BE2C (cell line): ENCODE measurements around the gene ATG2A.

ENCODE experiments used
- DNase-seq: peaks from one replicate; pipeline ENCODE4 v3.0.0-alpha.2; 2020
- H3K27me3 ChIP-seq: fragments of 250-450 bp; sonication (Bioruptor Pico); 2 replicates; pipeline ENCODE4 v1.5.1; 2020; ENCODE audit warnings: mild to moderate bottlenecking
- H3K36me3 ChIP-seq: fragments of 250-450 bp; sonication (Bioruptor Pico); 2 replicates; pipeline ENCODE4 v1.5.1; 2020; ENCODE audit warnings: mild to moderate bottlenecking
- H3K4me1 ChIP-seq: fragments of 250-450 bp; sonication (Bioruptor Pico); 2 replicates; pipeline ENCODE4 v1.5.1; 2020
- H3K4me3 ChIP-seq: 2 replicates; pipeline ENCODE4 v1.5.1; 2011; ENCODE audit warnings: low read depth, low read length
- H3K9me3 ChIP-seq: fragments of 250-450 bp; sonication (Bioruptor Pico); 2 replicates; pipeline ENCODE4 v1.5.1; 2020
- TF ChIP-seq, protein P1 (sequence below): IDR thresholded peaks from 2 replicates; pipeline ENCODE4 v1.5.1; 2012; ENCODE audit warnings: mild to moderate bottlenecking, low read depth, low read length

ATG2A gene

DNA sequence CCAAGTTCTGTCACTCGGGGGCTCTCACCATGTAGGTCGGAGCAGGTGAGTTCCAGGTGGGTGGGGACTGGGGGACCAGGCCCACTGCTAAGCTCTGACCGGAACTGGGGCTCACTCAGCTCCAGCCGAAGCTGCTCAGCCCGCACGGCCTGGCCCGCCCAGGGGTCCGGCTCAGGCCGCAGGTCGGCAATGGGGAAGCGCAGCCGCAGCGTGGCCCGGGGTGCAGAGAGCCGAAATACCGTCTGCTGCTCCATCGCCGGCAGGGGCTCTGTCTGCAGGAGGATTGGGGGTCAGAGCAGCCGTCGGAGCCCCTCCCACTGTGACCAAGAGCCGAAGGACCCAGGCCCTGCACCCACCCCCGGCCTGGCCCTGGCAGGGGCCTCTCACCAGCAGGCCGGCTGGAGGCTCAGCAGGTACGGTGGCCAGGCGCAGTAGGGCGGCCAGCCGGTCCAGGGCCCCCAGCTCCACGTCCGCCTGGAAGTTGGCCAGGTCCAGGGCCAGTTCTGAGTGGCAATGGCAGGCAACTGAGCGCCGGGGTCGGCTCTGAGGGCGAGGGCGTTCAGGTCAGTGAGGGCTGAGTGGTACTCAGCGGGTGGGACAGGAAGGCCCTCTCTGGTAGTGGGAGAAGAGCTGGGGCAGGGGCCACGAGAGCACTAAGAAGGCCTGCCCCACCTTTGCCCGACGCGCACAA is 7.2 kb downstream of the ATG2A start:
- Histone ChIP-seq H3K36me3 (no peaks in the 10 kb centered on the region), H3K9me3 (no peaks in the 10 kb centered on the region), H3K27me3 (no peaks in the 10 kb centered on the region), H3K4me1 (no peaks in the 10 kb centered on the region), H3K4me3 (no peak overlapping the region)
- TF ChIP-seq, protein P1, sequence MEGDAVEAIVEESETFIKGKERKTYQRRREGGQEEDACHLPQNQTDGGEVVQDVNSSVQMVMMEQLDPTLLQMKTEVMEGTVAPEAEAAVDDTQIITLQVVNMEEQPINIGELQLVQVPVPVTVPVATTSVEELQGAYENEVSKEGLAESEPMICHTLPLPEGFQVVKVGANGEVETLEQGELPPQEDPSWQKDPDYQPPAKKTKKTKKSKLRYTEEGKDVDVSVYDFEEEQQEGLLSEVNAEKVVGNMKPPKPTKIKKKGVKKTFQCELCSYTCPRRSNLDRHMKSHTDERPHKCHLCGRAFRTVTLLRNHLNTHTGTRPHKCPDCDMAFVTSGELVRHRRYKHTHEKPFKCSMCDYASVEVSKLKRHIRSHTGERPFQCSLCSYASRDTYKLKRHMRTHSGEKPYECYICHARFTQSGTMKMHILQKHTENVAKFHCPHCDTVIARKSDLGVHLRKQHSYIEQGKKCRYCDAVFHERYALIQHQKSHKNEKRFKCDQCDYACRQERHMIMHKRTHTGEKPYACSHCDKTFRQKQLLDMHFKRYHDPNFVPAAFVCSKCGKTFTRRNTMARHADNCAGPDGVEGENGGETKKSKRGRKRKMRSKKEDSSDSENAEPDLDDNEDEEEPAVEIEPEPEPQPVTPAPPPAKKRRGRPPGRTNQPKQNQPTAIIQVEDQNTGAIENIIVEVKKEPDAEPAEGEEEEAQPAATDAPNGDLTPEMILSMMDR = no peak
- DNase-seq = no peak

GRCh38 chr11:64908766-64909165 is 8.2 kb downstream of the ATG2A start:
- no peak overlapping the region for H3K4me3 ChIP-seq
- H3K27me3 ChIP-seq = no peaks in the 10 kb centered on the region
- H3K4me1 ChIP-seq = no peaks in the 10 kb centered on the region
- no peaks in the 10 kb centered on the region for H3K36me3 ChIP-seq
- TF ChIP-seq, protein P1 = no peak
- no peak for DNase-seq
- H3K9me3 ChIP-seq = no peaks in the 10 kb centered on the region

- H3K36me3 ChIP-seq = no peaks in the 10 kb centered on the region
- H3K4me1 ChIP-seq = no peaks in the 10 kb centered on the region
- H3K9me3 ChIP-seq = no peaks in the 10 kb centered on the region
- DNase-seq = no peak
- H3K27me3 ChIP-seq = no peaks in the 10 kb centered on the region
- H3K4me3 ChIP-seq = no peak overlapping the region
- TF ChIP-seq, protein P1 = no peak
Measured at GRCh38 chr11:64906314-64906635, 10.7 kb downstream of the ATG2A start.

DNA sequence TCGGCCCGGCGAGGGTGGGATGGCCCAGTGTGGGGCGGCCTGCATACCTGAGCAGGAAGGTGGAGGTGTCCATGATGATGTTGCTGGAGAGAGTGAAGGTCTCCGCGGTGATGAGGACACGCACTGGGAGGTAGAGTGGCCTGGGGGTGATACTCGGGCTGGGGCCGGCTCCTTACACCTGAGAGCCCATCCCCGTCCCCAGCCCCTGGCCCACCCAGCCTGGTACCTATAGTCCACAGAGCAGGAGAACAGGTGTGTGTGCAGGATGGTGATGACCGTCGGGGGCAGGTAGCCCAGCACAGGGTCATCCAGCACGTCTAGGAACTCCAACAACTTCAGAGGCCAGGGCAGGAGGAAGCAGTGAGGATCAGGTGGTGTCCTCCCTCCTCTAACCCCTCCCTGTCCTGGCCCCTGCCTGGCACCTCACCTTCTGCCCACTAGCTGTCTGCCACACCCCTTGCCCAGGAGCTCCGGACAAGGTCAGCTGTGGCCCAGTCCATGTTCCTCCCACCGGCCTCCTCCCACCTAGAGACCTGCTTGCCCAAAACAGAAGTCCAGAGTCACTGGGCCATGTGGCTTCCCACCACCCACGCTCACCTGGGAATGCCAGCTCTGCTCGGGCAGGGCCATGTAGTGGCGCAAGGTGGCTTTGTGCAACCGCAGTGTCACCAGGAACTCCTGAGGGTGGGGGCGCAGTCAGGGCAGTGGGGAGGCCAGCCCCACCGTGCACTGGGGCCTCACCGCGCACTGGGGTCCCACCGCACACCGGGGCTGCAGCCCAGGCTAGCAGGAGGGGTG is 11.3 kb downstream of the ATG2A start:
- Histone ChIP-seq H3K9me3 (no peaks in the 10 kb centered on the region), H3K4me1 (no peaks in the 10 kb centered on the region), H3K36me3 (no peaks in the 10 kb centered on the region), H3K4me3 (no peak overlapping the region), H3K27me3 (no peaks in the 10 kb centered on the region)
- TF ChIP-seq, protein P1 = no peak
- no peak for DNase-seq

DNA sequence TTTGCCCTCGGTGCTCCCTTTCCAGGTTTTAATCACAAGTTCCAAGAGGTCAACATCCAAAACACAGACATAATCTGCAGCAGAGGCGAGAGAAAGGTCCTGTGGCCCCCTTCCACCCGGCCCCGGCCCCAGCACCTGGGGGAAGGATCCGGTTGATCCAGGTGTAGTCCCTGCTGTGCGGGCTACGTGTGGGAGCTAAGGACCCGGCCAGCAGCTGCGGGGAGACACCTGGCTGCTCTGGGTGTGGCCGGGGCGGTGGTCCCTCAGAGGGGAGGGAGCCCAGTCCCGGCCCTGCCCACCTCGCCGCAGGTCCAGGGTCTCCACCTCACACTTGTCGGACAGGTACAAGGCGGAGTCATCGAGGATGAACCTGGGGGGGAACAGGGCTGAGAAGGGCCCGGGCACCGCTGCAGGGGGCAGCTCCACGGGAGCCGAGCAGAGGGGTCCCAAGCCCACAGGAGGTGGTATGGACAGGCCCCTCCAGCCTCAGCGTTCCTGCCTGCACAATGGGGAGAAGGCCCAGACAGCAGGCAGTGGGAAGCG is 13.6 kb downstream of the ATG2A start:
- Histone ChIP-seq H3K36me3 (no peaks in the 10 kb centered on the region), H3K9me3 (no peaks in the 10 kb centered on the region), H3K4me1 (no peaks in the 10 kb centered on the region), H3K27me3 (no peaks in the 10 kb centered on the region), H3K4me3 (no peak overlapping the region)
- DNase-seq = no peak
- TF ChIP-seq, protein P1 = no peak
